Measurements from ENCODE around the gene SERAC1. TPM values are rescaled to one million over a fixed set of nuclear protein-coding genes. Genes with fewer than 3 reads are reported as not detected.

Gene SERAC1
- total RNA-seq (2022; extraction: Qiagen RNA extraction; ENCODE audit: low read depth) = 3.0 to 4.8 TPM (median 3.6 TPM) in 5 replicates

GRCh38 chr6:158168040-158168289, at the start of gene SERAC1:
SERAC1 (minus strand) TSS chr6:158168262; CDS start chr6:158158363, 9,899 bp downstream.

Other genes starting within 250 kb of the SERAC1 start
- 55.2 to 69.2 TPM (median 66.1 TPM) in 5 replicates for gene SYNJ2, start 186.4 kb downstream of the SERAC1 start, total RNA-seq (2022; extraction: Qiagen RNA extraction; ENCODE audit: low read depth)
- 8.7 to 19.6 TPM (median 17.4 TPM) in 5 replicates for gene GTF2H5, start 88 bp upstream of the SERAC1 start, total RNA-seq (2022; extraction: Qiagen RNA extraction; ENCODE audit: low read depth)
- 4.5 to 9.5 TPM (median 6.4 TPM) in 5 replicates for gene TULP4, start 144.2 kb upstream of the SERAC1 start, total RNA-seq (2022; extraction: Qiagen RNA extraction; ENCODE audit: low read depth)

Measured in A549 treated with CpdA at 1 μM for 4 hours (cell line).